ENCODE measurements around the gene LCN12.

GRCh38 chr9:136980669-136981478, 28.8 kb downstream of the LCN12 start:
- TF ChIP-seq CTCF (IDR thresholded peaks at IDR 0.05) (no peak), POLR2A (IDR thresholded peaks at IDR 0.05) (no peak), POLR2AphosphoS5 (IDR thresholded peaks at IDR 0.05) (no peak), EP300 (IDR thresholded peaks at IDR 0.05) (no peak)

All from gastroesophageal sphincter (tissue), 3 donors.